Measurements from ENCODE around the gene FLNB.
A peak's percentile ranks its signal among the peaks of the same experiment; 100 is the strongest.

The FLNB gene

GRCh38 chr3:58183221-58183620, 175.0 kb downstream of the FLNB start:
- Histone ChIP-seq H3K4me2 (ENCODE audit: insufficient read depth, low read length, poor library complexity, severe bottlenecking) (no peak overlapping the region), H4K91ac (ENCODE audit: low read depth, low read length, poor library complexity) (no peak overlapping the region), H2AFZ (ENCODE audit: low read length) (no peak overlapping the region), H3K14ac (ENCODE audit: low read length) (no peak overlapping the region), H2BK12ac (ENCODE audit: low read length) (no peak overlapping the region), H3K4me1 (ENCODE audit: control insufficient read depth in 2 of 2, insufficient read depth in 1 of 2, low read depth in 1 of 2, low read length in 2 of 2) (no peaks in the 10 kb centered on the region), H3K18ac (ENCODE audit: low read length) (no peak overlapping the region), H3K4ac (ENCODE audit: low read length) (no peak overlapping the region), H3K9me3 (replicated peaks in 1 of 2; ENCODE audit: control insufficient read depth in 2 of 2, insufficient read depth in 1 of 2, low read depth in 1 of 2, low read length in 2 of 2) (no peaks in the 10 kb centered on the region), H3K4me3 (ENCODE audit: low read length in 2 of 2) (no peak overlapping the region), H4K8ac (ENCODE audit: low read depth, low read length) (no peak overlapping the region), H3K79me1 (ENCODE audit: low read depth, low read length) (no peaks in the 10 kb centered on the region), H3K23ac (ENCODE audit: low read depth, low read length, poor library complexity) (no peak overlapping the region), H2BK15ac (ENCODE audit: low read length) (no peak overlapping the region), H2AK5ac (ENCODE audit: low read depth, low read length) (no peak overlapping the region), H3K9ac (ENCODE audit: low read depth, low read length, poor library complexity) (no peak overlapping the region), H3K27me3 (ENCODE audit: control insufficient read depth in 3 of 3, insufficient read depth in 3 of 3, low read depth in 1 of 3, low read length in 3 of 3) (peaks cover 0 to 45% (median under 1%) of the 10 kb centered on the region in 3 experiments), H2BK120ac (ENCODE audit: low read depth, low read length) (no peak overlapping the region), H2BK5ac (ENCODE audit: low read length) (no peak overlapping the region), H3K27ac (replicated peaks; ENCODE audit: low read length) (no peak overlapping the region), H3K36me3 (replicated peaks in 1 of 2; ENCODE audit: control insufficient read depth in 2 of 2, insufficient read depth in 2 of 2, low read length in 2 of 2) (no peaks in the 10 kb centered on the region)
- no CpG with 5 or more reads among the region's 1 CpG for WGBS, 2 donors (ENCODE audit: extremely low coverage in 2 of 2, insufficient read length in 2 of 2, insufficient replicate concordance in 1 of 2)
- DNase-seq (ENCODE audit: low spot score), result no peak

GRCh38 chr3:58183891-58184290, 175.7 kb downstream of the FLNB start:
- H2AFZ ChIP-seq (ENCODE audit: low read length), result no peak overlapping the region
- H3K4me3 ChIP-seq (ENCODE audit: low read length in 2 of 2), result no peak overlapping the region
- H2BK12ac ChIP-seq (ENCODE audit: low read length), result no peak overlapping the region
- H3K36me3 ChIP-seq (replicated peaks in 1 of 2; ENCODE audit: control insufficient read depth in 2 of 2, insufficient read depth in 2 of 2, low read length in 2 of 2), result no peaks in the 10 kb centered on the region
- peak overlapping the region; percentile 21 for H3K18ac ChIP-seq (ENCODE audit: low read length)
- no peaks in the 10 kb centered on the region for H3K79me1 ChIP-seq (ENCODE audit: low read depth, low read length)
- no peak overlapping the region for H2BK15ac ChIP-seq (ENCODE audit: low read length)
- peaks cover 3 to 4% of the 10 kb centered on the region in 2 donors for H3K4me1 ChIP-seq (ENCODE audit: control insufficient read depth in 2 of 2, insufficient read depth in 1 of 2, low read depth in 1 of 2, low read length in 2 of 2)
- no peak overlapping the region for H4K91ac ChIP-seq (ENCODE audit: low read depth, low read length, poor library complexity)
- no peak overlapping the region for H3K9ac ChIP-seq (ENCODE audit: low read depth, low read length, poor library complexity)
- no peak overlapping the region for H3K27ac ChIP-seq (replicated peaks; ENCODE audit: low read length)
- WGBS, 2 donors (ENCODE audit: extremely low coverage in 2 of 2, insufficient read length in 2 of 2, insufficient replicate concordance in 1 of 2), result no CpG with 5 or more reads among the region's 12 CpGs
- H3K27me3 ChIP-seq (ENCODE audit: control insufficient read depth in 3 of 3, insufficient read depth in 3 of 3, low read depth in 1 of 3, low read length in 3 of 3), result peaks cover 0 to 40% (median 0%) of the 10 kb centered on the region in 3 experiments
- DNase-seq (ENCODE audit: low spot score), result no peak
- H2AK5ac ChIP-seq (ENCODE audit: low read depth, low read length), result peak overlapping the region; percentile 31
- no peak overlapping the region for H3K4me2 ChIP-seq (ENCODE audit: insufficient read depth, low read length, poor library complexity, severe bottlenecking)
- no peak overlapping the region for H3K4ac ChIP-seq (ENCODE audit: low read length)
- H3K14ac ChIP-seq (ENCODE audit: low read length), result no peak overlapping the region
- no peak overlapping the region for H2BK5ac ChIP-seq (ENCODE audit: low read length)
- H2BK120ac ChIP-seq (ENCODE audit: low read depth, low read length), result no peak overlapping the region
- peak overlapping the region; percentile 49 for H3K23ac ChIP-seq (ENCODE audit: low read depth, low read length, poor library complexity)
- H4K8ac ChIP-seq (ENCODE audit: low read depth, low read length), result no peak overlapping the region
- H3K9me3 ChIP-seq (replicated peaks in 1 of 2; ENCODE audit: control insufficient read depth in 2 of 2, insufficient read depth in 1 of 2, low read depth in 1 of 2, low read length in 2 of 2), result no peaks in the 10 kb centered on the region

- Histone ChIP-seq H3K36me3 (replicated peaks in 1 of 2; ENCODE audit: control insufficient read depth in 2 of 2, insufficient read depth in 2 of 2, low read length in 2 of 2) (no peaks in the 10 kb centered on the region), H3K18ac (ENCODE audit: low read length) (peak overlapping the region; percentile 48), H3K4me3 (ENCODE audit: low read length in 2 of 2) (no peak overlapping the region), H3K27ac (replicated peaks; ENCODE audit: low read length) (no peak overlapping the region), H3K14ac (ENCODE audit: low read length) (no peak overlapping the region), H4K8ac (ENCODE audit: low read depth, low read length) (no peak overlapping the region), H3K4ac (ENCODE audit: low read length) (no peak overlapping the region), H3K27me3 (ENCODE audit: control insufficient read depth in 3 of 3, insufficient read depth in 3 of 3, low read depth in 1 of 3, low read length in 3 of 3) (peaks cover 0 to 35% (median 0%) of the 10 kb centered on the region in 3 experiments), H2BK15ac (ENCODE audit: low read length) (peak overlapping the region; percentile 66), H2BK120ac (ENCODE audit: low read depth, low read length) (no peak overlapping the region), H3K4me1 (ENCODE audit: control insufficient read depth in 2 of 2, insufficient read depth in 1 of 2, low read depth in 1 of 2, low read length in 2 of 2) (peaks cover 7 to 10% of the 10 kb centered on the region in 2 donors), H3K9ac (ENCODE audit: low read depth, low read length, poor library complexity) (no peak overlapping the region), H2BK5ac (ENCODE audit: low read length) (no peak overlapping the region), H3K9me3 (replicated peaks in 1 of 2; ENCODE audit: control insufficient read depth in 2 of 2, insufficient read depth in 1 of 2, low read depth in 1 of 2, low read length in 2 of 2) (no peaks in the 10 kb centered on the region), H2AK5ac (ENCODE audit: low read depth, low read length) (peak overlapping the region; percentile 49), H4K91ac (ENCODE audit: low read depth, low read length, poor library complexity) (no peak overlapping the region), H3K79me1 (ENCODE audit: low read depth, low read length) (no peaks in the 10 kb centered on the region), H3K23ac (ENCODE audit: low read depth, low read length, poor library complexity) (no peak overlapping the region), H3K4me2 (ENCODE audit: insufficient read depth, low read length, poor library complexity, severe bottlenecking) (no peak overlapping the region), H2BK12ac (ENCODE audit: low read length) (no peak overlapping the region), H2AFZ (ENCODE audit: low read length) (no peak overlapping the region)
- WGBS, 2 donors (ENCODE audit: extremely low coverage in 2 of 2, insufficient read length in 2 of 2, insufficient replicate concordance in 1 of 2), result no CpG with 5 or more reads among the region's 11 CpGs
- no peak for DNase-seq (ENCODE audit: low spot score)
Observed at GRCh38 chr3:58184309-58184981, 176.2 kb downstream of the FLNB start.

GRCh38 chr3:58184982-58185360, 176.7 kb downstream of the FLNB start:
- Histone ChIP-seq H3K4ac (ENCODE audit: low read length) (no peak overlapping the region), H2BK5ac (ENCODE audit: low read length) (no peak overlapping the region), H3K79me1 (ENCODE audit: low read depth, low read length) (no peaks in the 10 kb centered on the region), H3K4me3 (ENCODE audit: low read length in 2 of 2) (no peak overlapping the region), H2AFZ (ENCODE audit: low read length) (no peak overlapping the region), H4K8ac (ENCODE audit: low read depth, low read length) (no peak overlapping the region), H3K14ac (ENCODE audit: low read length) (no peak overlapping the region), H2BK120ac (ENCODE audit: low read depth, low read length) (no peak overlapping the region), H3K9ac (ENCODE audit: low read depth, low read length, poor library complexity) (no peak overlapping the region), H3K36me3 (replicated peaks in 1 of 2; ENCODE audit: control insufficient read depth in 2 of 2, insufficient read depth in 2 of 2, low read length in 2 of 2) (no peaks in the 10 kb centered on the region), H3K27me3 (ENCODE audit: control insufficient read depth in 3 of 3, insufficient read depth in 3 of 3, low read depth in 1 of 3, low read length in 3 of 3) (peaks cover 0 to 34% (median 0%) of the 10 kb centered on the region in 3 experiments), H2BK12ac (ENCODE audit: low read length) (no peak overlapping the region), H3K4me2 (ENCODE audit: insufficient read depth, low read length, poor library complexity, severe bottlenecking) (no peak overlapping the region), H2BK15ac (ENCODE audit: low read length) (no peak overlapping the region), H2AK5ac (ENCODE audit: low read depth, low read length) (no peak overlapping the region), H3K27ac (replicated peaks; ENCODE audit: low read length) (no peak overlapping the region), H3K4me1 (ENCODE audit: control insufficient read depth in 2 of 2, insufficient read depth in 1 of 2, low read depth in 1 of 2, low read length in 2 of 2) (peaks cover 10 to 13% of the 10 kb centered on the region in 2 donors), H3K9me3 (replicated peaks in 1 of 2; ENCODE audit: control insufficient read depth in 2 of 2, insufficient read depth in 1 of 2, low read depth in 1 of 2, low read length in 2 of 2) (no peaks in the 10 kb centered on the region), H4K91ac (ENCODE audit: low read depth, low read length, poor library complexity) (no peak overlapping the region), H3K23ac (ENCODE audit: low read depth, low read length, poor library complexity) (no peak overlapping the region), H3K18ac (ENCODE audit: low read length) (peak overlapping the region; percentile 5)
- no CpG with 5 or more reads among the region's 7 CpGs for WGBS, 2 donors (ENCODE audit: extremely low coverage in 2 of 2, insufficient read length in 2 of 2, insufficient replicate concordance in 1 of 2)
- DNase-seq (ENCODE audit: low spot score), result no peak

All from neuronal stem cell (in vitro differentiated cells).